Motor neuron (in vitro differentiated cells): ENCODE results near the gene CSRNP3. TPM values are rescaled to one million over a fixed set of nuclear protein-coding genes. Genes with fewer than 3 reads are reported as not detected.

Source experiments
- ATAC-seq, 8 experiments: fragments of 200-7000 bp; cut with Tn5 transposase; replicated peaks in 6 of 8; 2 replicates each; pipeline ENCODE4 v1.8.0; 2021; ENCODE audit warnings: mild to moderate bottlenecking in 8 of 8, moderate library complexity in 8 of 8
- H3K27ac ChIP-seq, 2 donors: fragments of 250-450 bp; sonication (Bioruptor Pico); 2 replicates each; pipeline ENCODE4 v1.9.0; 2021; ENCODE audit warnings: antibody characterized with exemption in 2 of 2, mild to moderate bottlenecking in 2 of 2, moderate library complexity in 1 of 2
- H3K4me1 ChIP-seq, 2 donors: fragments of 250-450 bp; sonication (Bioruptor Pico); replicated peaks in 1 of 2; 2 replicates each; pipeline ENCODE4 v1.6.1; 2021; ENCODE audit warnings: antibody characterized with exemption in 2 of 2, mild to moderate bottlenecking in 2 of 2, moderate library complexity in 1 of 2
- H3K4me3 ChIP-seq, 5 donors: fragments of 250-450 bp; sonication (Bioruptor Pico); 2 replicates each; pipeline ENCODE4 v1.9.0; 2021; ENCODE audit warnings: antibody characterized with exemption in 5 of 5, mild to moderate bottlenecking in 5 of 5, moderate library complexity in 4 of 5
- WGBS, 10 experiments: fragments of 450-650 bp; shearing (Covaris generic); methylation state at CpG; one replicate each; pipeline ENCODE4 v1.0.0; 2022; 5-methylcytosine and 5-hydroxymethylcytosine counted together
- in situ Hi-C, 9 experiments: fragments of 400-800 bp; cut with MboI; loops; one replicate each; pipeline ENCODE4 v1.15.0; 2021; ENCODE audit warnings: low sequenced_read_pairs in 9 of 9, low pct_unique_long_range_greater_than_20kb in 2 of 9; ENCODE audit not compliant: unreplicated experiment in 9 of 9
- total RNA-seq, 8 experiments: library from RNA; unstranded; fragments of 300-600 nt; gene quantifications; 2 replicates each; pipeline versions ENCODE4 v1.2.3 to v1.2.4, GENCODE V29; 2022

CSRNP3 gene
- total RNA-seq, 8 experiments from 2014 or later, result 1.9 to 45.9 (median 32.0) TPM

- peak; percentile 91 to 100 (median 100) for ATAC-seq
- Histone ChIP-seq H3K4me1 (peaks cover 24 to 49% of the 10 kb centered on the region in 2 donors), H3K27ac (peak overlapping the region; percentile 18 to 69), H3K4me3 (no peak overlapping the region)
- 0 to 27% (median 20%) methylated on average over 1 to 3 of the region's 4 CpGs; no CpG with 5 or more reads in 5 of the 10 experiments for WGBS, 10 experiments
- in situ Hi-C loops, result no loop called here
Observed at GRCh38 chr2:165634855-165635254, 165.4 kb downstream of the CSRNP3 start.

- peak overlapping the region; percentile 18 to 69 for H3K27ac ChIP-seq
- 50 to 100% (median 82%) methylated on average over 1 of the region's 1 CpG; no CpG with 5 or more reads in 4 of the 10 experiments for WGBS, 10 experiments
- in situ Hi-C loops, result no loop called here
- H3K4me1 ChIP-seq, result peaks cover 26 to 50% of the 10 kb centered on the region in 2 donors
- H3K4me3 ChIP-seq, result no peak overlapping the region
- ATAC-seq, result no peak
Observed at GRCh38 chr2:165635532-165635931, 166.0 kb downstream of the CSRNP3 start.

GRCh38 chr2:165636959-165637358 is 167.5 kb downstream of the CSRNP3 start:
- in situ Hi-C loops, result no loop called here
- ATAC-seq, result no peak
- 80 to 100% (median 100%) methylated on average over 1 of the region's 1 CpG; no CpG with 5 or more reads in 5 of the 10 experiments for WGBS, 10 experiments

GRCh38 chr2:165637396-165637795 is 167.9 kb downstream of the CSRNP3 start:
- ATAC-seq, result peak in 3 of 8 experiments; percentile 13 to 84 (median 47)
- Histone ChIP-seq H3K27ac (no peak overlapping the region), H3K4me3 (no peak overlapping the region), H3K4me1 (peaks cover 29 to 56% of the 10 kb centered on the region in 2 donors)
- in situ Hi-C loops, result no loop called here
- WGBS, 10 experiments, result 13 to 100% (median 84%) methylated on average over 1 to 2 of the region's 2 CpGs; no CpG with 5 or more reads in 2 of the 10 experiments

More at GRCh38 chr2:165636959-165637358, 167.5 kb downstream of the CSRNP3 start:
- no peak overlapping the region for H3K4me3 ChIP-seq
- H3K27ac ChIP-seq, result no peak overlapping the region
- H3K4me1 ChIP-seq, result peaks cover 29 to 52% of the 10 kb centered on the region in 2 donors

- in situ Hi-C loops, result no loop called here
- WGBS, 10 experiments, result 88 to 100% (median 92%) methylated on average over 1 of the region's 1 CpG; no CpG with 5 or more reads in 3 of the 10 experiments
- peaks cover 22 to 52% of the 10 kb centered on the region in 2 donors for H3K4me1 ChIP-seq
- ATAC-seq, result no peak
- no peak overlapping the region for H3K4me3 ChIP-seq
- no peak overlapping the region for H3K27ac ChIP-seq
Observed at GRCh38 chr2:165639504-165639903, 170.0 kb downstream of the CSRNP3 start.

GRCh38 chr2:165640247-165640929 is 170.9 kb downstream of the CSRNP3 start:
- H3K4me1 ChIP-seq, result peaks cover 16 to 45% of the 10 kb centered on the region in 2 donors
- no peak overlapping the region for H3K27ac ChIP-seq
- H3K4me3 ChIP-seq, result no peak overlapping the region
- peak in 5 of 8 experiments; percentile 87 to 92 (median 89) for ATAC-seq
- 0 to 100% (median 72%) methylated on average over 1 of the region's 3 CpGs; no CpG with 5 or more reads in 2 of the 10 experiments for WGBS, 10 experiments
- in situ Hi-C loops, result no loop called here

GRCh38 chr2:165645930-165646831 is 176.7 kb downstream of the CSRNP3 start:
- Histone ChIP-seq H3K4me1 (peaks cover 38 to 56% of the 10 kb centered on the region in 2 donors), H3K4me3 (no peak overlapping the region), H3K27ac (peak overlapping the region; percentile 18 to 49)
- in situ Hi-C loops, result no loop called here
- WGBS, 10 experiments, result 19 to 100% (median 38%) methylated on average over 1 to 7 of the region's 7 CpGs
- peak; percentile 54 to 89 (median 83) for ATAC-seq

- ATAC-seq, result no peak
- Histone ChIP-seq H3K27ac (no peak overlapping the region), H3K4me1 (peaks cover 38 to 44% of the 10 kb centered on the region in 2 donors), H3K4me3 (no peak overlapping the region)
- WGBS, 10 experiments, result 69 to 100% (median 97%) methylated on average over 1 to 2 of the region's 2 CpGs
- in situ Hi-C loops, result no loop called here
Observed at GRCh38 chr2:165647409-165647808, 177.9 kb downstream of the CSRNP3 start.

GRCh38 chr2:165648801-165649200 is 179.3 kb downstream of the CSRNP3 start:
- Histone ChIP-seq H3K27ac (no peak overlapping the region), H3K4me3 (no peak overlapping the region), H3K4me1 (peaks cover 38 to 44% of the 10 kb centered on the region in 2 donors)
- in situ Hi-C loops, result no loop called here
- ATAC-seq, result peak in 7 of 8 experiments; percentile 31 to 95 (median 91)
- WGBS, 10 experiments, result 32 to 100% (median 58%) methylated on average over 1 to 4 of the region's 4 CpGs; no CpG with 5 or more reads in 1 of the 10 experiments

- H3K4me3 ChIP-seq, result no peak overlapping the region
- H3K4me1 ChIP-seq, result peaks cover 27 to 34% of the 10 kb centered on the region in 2 donors
- no peak overlapping the region for H3K27ac ChIP-seq
- peak in 3 of 8 experiments; percentile 81 to 95 (median 87) for ATAC-seq
- in situ Hi-C loops, result no loop called here
- 0 to 94% (median 75%) methylated on average over 1 to 2 of the region's 2 CpGs for WGBS, 10 experiments
Observed at GRCh38 chr2:165651233-165651632, 181.7 kb downstream of the CSRNP3 start.

- in situ Hi-C loops, result no loop called here
- no peak overlapping the region for H3K4me3 ChIP-seq
- H3K4me1 ChIP-seq, result no peaks in the 10 kb centered on the region
- WGBS, 10 experiments, result 20 to 97% (median 93%) methylated on average over 2 to 6 of the region's 6 CpGs; no CpG with 5 or more reads in 2 of the 10 experiments
- H3K27ac ChIP-seq, result no peak overlapping the region
- peak in 1 of 8 experiments; percentile 24 for ATAC-seq
Observed at GRCh38 chr2:165655661-165656060, 186.2 kb downstream of the CSRNP3 start.

GRCh38 chr2:165660361-165660760 is 190.9 kb downstream of the CSRNP3 start:
- Histone ChIP-seq H3K4me1 (no peaks in the 10 kb centered on the region), H3K27ac (no peak overlapping the region), H3K4me3 (no peak overlapping the region)
- 75 to 100% (median 83%) methylated on average over 1 to 3 of the region's 3 CpGs; no CpG with 5 or more reads in 5 of the 10 experiments for WGBS, 10 experiments
- in situ Hi-C loops, result no loop called here
- ATAC-seq, result no peak

- H3K27ac ChIP-seq, result no peak overlapping the region
- H3K4me3 ChIP-seq, result no peak overlapping the region
- in situ Hi-C loops, result no loop called here
- H3K4me1 ChIP-seq, result no peaks in the 10 kb centered on the region
- no peak for ATAC-seq
Observed at GRCh38 chr2:165662720-165663119, 193.2 kb downstream of the CSRNP3 start.
